GM12892 (cell line): ENCODE measurements around the gene GLIPR1L2.

Source experiments
- POLR2A ChIP-seq: IDR thresholded peaks from 2 replicates; pipeline ENCODE4 v1.6.1; 2011; ENCODE audit warnings: low read depth, low read length, control low read depth
- POLR2AphosphoS5 ChIP-seq: IDR thresholded peaks from 2 replicates; pipeline ENCODE4 v1.6.1; 2011; ENCODE audit warnings: low read depth, low read length, control low read depth
- TAF1 ChIP-seq: IDR thresholded peaks from 2 replicates; pipeline ENCODE4 v1.6.1; 2011; ENCODE audit warnings: low read depth, mild to moderate bottlenecking, control low read depth, low read length, borderline replicate concordance

- no peak for TF ChIP-seq POLR2AphosphoS5
- TF ChIP-seq TAF1, result no peak
- TF ChIP-seq POLR2A, result no peak
Observed at GRCh38 chr12:75374971-75375370, 15.9 kb upstream of the GLIPR1L2 start.
